ENCODE results near the gene CTBP1. TPM values are rescaled to one million over a fixed set of nuclear protein-coding genes. Genes with fewer than 3 reads are reported as not detected.

The CTBP1 gene
- total and polyA plus RNA-seq, 9 of the 15 experiments (the other 6 are each of a cell fraction or from before 2014, with no cell fraction given), result 14.5 to 162 (median 68.2) TPM

- TF ChIP-seq PHF8 (IDR thresholded peaks at IDR 0.05; ENCODE audit: borderline replicate concordance, low read length) (no peak), ATF1 (CRISPR knock-in tag; IDR thresholded peaks at IDR 0.05) (no peak), ATF1 (tag; IDR thresholded peaks at IDR 0.05) (no peak), GTF2A2 (tag; IDR thresholded peaks at IDR 0.05) (no peak), ATF7 (IDR thresholded peaks at IDR 0.05) (no peak), ZNF586 (CRISPR knock-in tag; conservative IDR thresholded peaks at IDR 0.05) (no peak), ZNF316 (IDR thresholded peaks at IDR 0.05) (no peak), TAF1 (IDR thresholded peaks at IDR 0.05; ENCODE audit: control insufficient read depth, extremely low read depth, insufficient read depth, low read length, severe bottlenecking) (no peak), MAFG (tag; conservative IDR thresholded peaks at IDR 0.05) (no peak), ZNF764 (CRISPR knock-in tag; IDR thresholded peaks at IDR 0.05; ENCODE audit: low read depth) (no peak), ZNF707 (CRISPR knock-in tag; conservative IDR thresholded peaks at IDR 0.05) (no peak), HEY1 (CRISPR knock-in tag; IDR thresholded peaks at IDR 0.05; ENCODE audit: borderline replicate concordance) (no peak)
- 60% methylated on average over 22 of the region's 25 CpGs for WGBS (ENCODE audit: insufficient coverage, low coverage, missing lambda C conversion rate)
- H2AFZ ChIP-seq (ENCODE audit: low read depth, low read length), result no peak overlapping the region
- BruUV-seq (replicated peaks), result no TSS peak
- no peak for FAIRE-seq
- no peak overlapping the region; a peak in 1 of 4 replicates for H3K9ac ChIP-seq (ENCODE audit: insufficient read depth in 1 of 2, low read depth in 2 of 2, low read length in 2 of 2)
- in situ Hi-C loops (cut with MboI) (no loop called here), intact Hi-C loops (cut with micrococcal nuclease) (loop anchor here (5.0 kb wide), 1 partner anchor 38 kb away; no protein-coding TSS in a partner anchor)
- DNase-seq (ENCODE audit: extremely low read depth in 1 of 4, low spot score in 3 of 4), result no peak
- H3K36me3 ChIP-seq (ENCODE audit: control insufficient read depth, insufficient read depth, low read length), result no peaks in the 10 kb centered on the region
- no peaks in the 10 kb centered on the region for H3K9me1 ChIP-seq (ENCODE audit: control insufficient read depth, insufficient read depth, low read length)
- H3K4me2 ChIP-seq (ENCODE audit: insufficient read depth, low read length), result no peak overlapping the region
- no peak for ATAC-seq
- H3K9me3 ChIP-seq (replicated peaks; ENCODE audit: control insufficient read depth, insufficient read depth, low read depth, low read length), result no peaks in the 10 kb centered on the region
- no peaks in the 10 kb centered on the region for H3K27me3 ChIP-seq (ENCODE audit: control insufficient read depth in 2 of 2, insufficient read depth in 2 of 2, low read length in 2 of 2)
- POLR2A ChIA-PET, result interaction anchor here (1.4 kb wide), 1 partner anchor 11 kb away, joined by 5 read pairs; no protein-coding TSS in a partner anchor
- H3K4me1 ChIP-seq (replicated peaks in 1 of 2; ENCODE audit: control insufficient read depth in 2 of 2, insufficient read depth in 2 of 2, low read length in 2 of 2), result peaks cover 20 to 72% of the 10 kb centered on the region in 2 experiments
- no peak overlapping the region for H3K4me3 ChIP-seq
- no peak overlapping the region for H3K27ac ChIP-seq (ENCODE audit: extremely low read depth, low read depth, low read length)
- H3K79me2 ChIP-seq (ENCODE audit: control insufficient read depth, insufficient read depth, low read length), result no peaks in the 10 kb centered on the region; the same call in 2 of the 3 replicates
- H4K20me1 ChIP-seq (replicated peaks; ENCODE audit: control insufficient read depth, insufficient read depth, low read length), result no peaks in the 10 kb centered on the region; the same call in 1 of the 2 replicates
- CTCF ChIA-PET (ENCODE audit: low intra/inter-chr PET ratio), result no interaction called here
Observed at GRCh38 chr4:1204828-1205585, 43.9 kb downstream of the CTBP1 start.

Measured in K562 (cell line).